GM21529 (cell line): ENCODE data around the gene KRI1.

Experiments used
- ATAC-seq: cut with Tn5 transposase; IDR thresholded peaks from one replicate; pipeline ENCODE4 v1.9.1; 2021; ENCODE audit not compliant: unreplicated experiment

The KRI1 gene

GRCh38 chr19:10565567-10566407 is at the start of gene KRI1:
Gene KRI1 (minus strand): TSS chr19:10566010. CDS start chr19:10565999, 11 bp downstream.
- ATAC-seq, result peak; percentile 39

- no peak for ATAC-seq
Measured at GRCh38 chr19:10612499-10613119, 46.8 kb upstream of the KRI1 start.

- no peak for ATAC-seq
Measured at GRCh38 chr19:10611907-10612306, 46.1 kb upstream of the KRI1 start.

GRCh38 chr19:10604460-10604980 is 38.7 kb upstream of the KRI1 start:
- no peak for ATAC-seq

- no peak for ATAC-seq
Measured at GRCh38 chr19:10603873-10604459, 38.2 kb upstream of the KRI1 start.

- ATAC-seq, result no peak
Measured at GRCh38 chr19:10603084-10603872, 37.5 kb upstream of the KRI1 start.

- ATAC-seq, result peak; percentile 61
Measured at GRCh38 chr19:10602330-10603083, 36.7 kb upstream of the KRI1 start.

GRCh38 chr19:10601999-10602329 is 36.2 kb upstream of the KRI1 start:
- no peak for ATAC-seq

- ATAC-seq, result no peak
Measured at GRCh38 chr19:10600149-10600548, 34.3 kb upstream of the KRI1 start.

GRCh38 chr19:10593820-10594637 is 28.2 kb upstream of the KRI1 start:
- ATAC-seq, result no peak

GRCh38 chr19:10593148-10593547 is 27.3 kb upstream of the KRI1 start:
- no peak for ATAC-seq

GRCh38 chr19:10587839-10588150 is 22.0 kb upstream of the KRI1 start:
- ATAC-seq, result no peak

- no peak for ATAC-seq
Measured at GRCh38 chr19:10587022-10587838, 21.4 kb upstream of the KRI1 start, which contains the start of gene AP1M2. Gene AP1M2 (minus strand): TSS chr19:10587312. CDS start chr19:10587231, 81 bp downstream.

GRCh38 chr19:10586396-10586795 is 20.6 kb upstream of the KRI1 start:
- ATAC-seq, result no peak

- no peak for ATAC-seq
Measured at GRCh38 chr19:10583036-10583776, 17.4 kb upstream of the KRI1 start.

GRCh38 chr19:10582091-10582490 is 16.3 kb upstream of the KRI1 start:
- ATAC-seq, result no peak

- ATAC-seq, result no peak
Measured at GRCh38 chr19:10580979-10581631, 15.3 kb upstream of the KRI1 start.

- ATAC-seq, result no peak
Measured at GRCh38 chr19:10577951-10578350, 12.1 kb upstream of the KRI1 start.
